HG03457 (cell line): ENCODE results near the gene SLC1A7.
"Not testable (repeated sequence)": the region's sequence is repeated elsewhere in the genome, so short reads cannot be mapped to it uniquely, and the experiment has no call there.

ENCODE experiments used
- ATAC-seq: cut with Tn5 transposase; IDR thresholded peaks from one replicate; pipeline ENCODE4 v1.9.1; 2021; ENCODE audit warnings: moderate number of reproducible peaks; ENCODE audit not compliant: unreplicated experiment

Gene SLC1A7

GRCh38 chr1:53142226-53142853 is at the start of gene SLC1A7:
TSS of gene SLC1A7 (minus strand) at chr1:53142638. CDS start at chr1:53142449, 189 bp downstream.
- ATAC-seq: no peak

- ATAC-seq: no peak
Observed at GRCh38 chr1:53190210-53190611, 47.8 kb upstream of the SLC1A7 start.

DNA sequence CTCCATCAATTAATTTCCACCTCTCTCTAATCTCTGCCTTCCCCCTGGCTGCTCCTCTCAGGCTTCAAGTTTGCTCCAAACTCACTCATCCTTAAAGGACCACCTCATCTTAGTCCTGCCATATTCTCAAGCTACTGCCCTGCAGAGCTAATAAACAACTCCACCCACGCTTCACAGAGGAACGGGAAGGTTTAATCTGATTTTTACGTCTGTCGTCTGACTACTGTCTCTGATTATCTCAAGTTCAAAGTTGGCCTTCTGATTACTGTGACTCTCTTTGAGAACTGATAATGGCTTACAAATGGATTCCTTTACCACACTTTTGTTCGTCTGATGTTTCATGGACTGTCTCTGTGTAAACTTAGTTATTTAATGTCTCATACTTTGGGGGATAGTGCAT is 46.6 kb upstream of the SLC1A7 start:
- no peak for ATAC-seq

- ATAC-seq: no peak
Observed at GRCh38 chr1:53188099-53188498, 45.7 kb upstream of the SLC1A7 start.

- no peak for ATAC-seq
Observed at GRCh38 chr1:53187401-53187800, 45.0 kb upstream of the SLC1A7 start.

DNA sequence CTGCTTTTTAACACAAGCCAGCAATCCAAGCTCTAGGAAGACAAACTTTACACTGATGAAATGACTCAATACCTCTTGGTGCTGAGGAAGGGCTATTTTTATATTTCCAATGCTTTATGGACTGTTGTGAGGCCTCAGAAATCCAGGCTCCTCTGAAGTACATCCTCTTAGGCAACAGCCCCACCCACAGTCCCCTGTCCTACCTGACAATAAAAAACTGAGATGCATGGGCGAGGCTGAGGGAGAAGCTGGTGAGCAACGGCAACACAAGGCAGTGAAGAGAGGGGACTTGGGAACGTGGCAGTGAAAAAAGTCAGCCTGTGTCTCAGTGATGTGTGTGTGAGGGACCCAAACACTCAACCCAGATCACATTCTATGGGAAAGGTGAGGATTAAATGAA is 44.1 kb upstream of the SLC1A7 start:
- no peak for ATAC-seq

- ATAC-seq: not testable (repeated sequence)
Observed at GRCh38 chr1:53185955-53186297, 43.5 kb upstream of the SLC1A7 start.

DNA sequence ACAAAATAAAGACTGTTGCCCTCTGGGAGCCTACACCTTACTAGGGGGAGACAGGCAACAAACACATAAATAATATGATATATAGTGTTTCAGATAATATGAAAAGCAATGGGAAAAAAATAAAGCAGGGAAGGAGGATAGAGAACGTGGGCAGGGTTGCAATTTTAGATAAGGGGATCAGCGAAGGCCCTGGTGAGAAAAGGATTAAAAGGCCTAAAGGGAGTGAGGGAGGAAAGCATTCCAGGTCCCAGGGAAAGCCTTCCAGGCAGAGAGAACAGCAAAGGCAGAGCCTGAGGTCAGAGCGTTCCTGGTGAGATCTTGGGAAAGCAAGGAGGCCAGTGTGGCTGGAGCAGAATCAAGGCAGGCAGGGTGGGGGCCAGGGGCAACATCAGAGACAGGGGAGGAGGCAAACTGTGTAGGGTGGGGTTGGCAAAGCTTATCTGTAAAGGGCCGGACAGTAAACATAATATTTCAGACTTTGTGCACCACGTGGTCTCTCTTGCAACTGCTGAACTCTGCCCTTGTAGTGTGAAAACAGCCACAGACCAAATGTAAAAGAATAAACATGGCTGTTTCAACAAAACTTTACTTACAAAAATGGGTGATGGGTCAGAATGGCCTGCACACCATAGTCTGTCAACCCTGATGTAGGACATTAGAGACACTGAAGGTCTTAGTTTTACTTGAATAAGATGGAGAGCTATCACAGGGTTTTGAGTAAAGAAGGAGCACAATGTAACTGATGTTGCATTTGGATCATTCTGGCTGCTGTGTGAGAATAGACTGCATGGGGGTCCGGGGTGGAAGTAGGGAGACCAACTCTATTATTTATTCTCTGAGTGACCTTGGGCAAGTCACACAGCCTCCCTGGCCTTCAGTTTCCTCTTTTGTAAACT is 40.9 kb upstream of the SLC1A7 start:
- no peak for ATAC-seq

- no peak for ATAC-seq
Observed at GRCh38 chr1:53182716-53183094, 40.3 kb upstream of the SLC1A7 start.

DNA sequence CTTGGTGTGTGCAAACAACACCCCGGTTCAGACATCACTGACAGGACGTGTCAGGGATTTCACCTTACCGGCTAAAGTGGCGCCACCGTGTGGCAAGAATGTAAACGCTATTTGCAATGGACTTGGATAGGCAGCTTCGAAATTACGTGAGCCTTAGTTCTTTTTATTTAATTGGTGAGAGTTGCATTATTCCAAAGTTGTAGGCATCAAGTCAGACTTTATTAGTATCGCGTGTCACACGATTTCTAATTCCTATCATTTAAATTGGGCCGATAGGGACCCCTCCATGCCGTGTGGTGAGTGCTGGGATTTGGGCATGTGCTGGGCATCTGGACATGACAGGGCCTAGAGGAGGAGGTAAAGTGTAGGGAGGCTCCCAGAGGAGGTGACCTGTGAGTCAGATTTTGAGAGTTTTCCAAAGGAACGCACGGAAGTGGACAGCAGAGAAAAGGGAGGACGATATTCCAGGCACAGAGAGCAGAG is 39.7 kb upstream of the SLC1A7 start:
- no peak for ATAC-seq

GRCh38 chr1:53180951-53181350 is 38.5 kb upstream of the SLC1A7 start:
- no peak for ATAC-seq

DNA sequence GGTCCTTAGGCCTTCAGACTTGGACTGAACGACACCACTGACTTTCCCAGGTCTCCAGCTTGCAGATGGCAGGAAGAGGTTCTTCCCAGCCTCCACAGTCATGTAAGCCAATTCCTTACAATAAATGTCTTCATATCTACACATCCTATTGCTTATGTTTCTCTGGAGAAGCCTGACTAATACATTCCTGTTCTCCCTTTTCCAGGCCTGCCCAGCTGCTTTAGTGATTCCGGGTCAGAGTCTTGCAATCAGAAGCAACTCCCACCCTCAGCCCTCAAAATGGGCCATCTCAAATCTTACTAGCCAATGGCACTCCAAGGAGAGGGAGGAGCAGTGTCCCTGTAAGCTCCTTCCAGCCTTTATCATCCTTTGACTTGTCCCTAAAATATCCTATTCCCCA is 37.8 kb upstream of the SLC1A7 start:
- ATAC-seq: no peak

DNA sequence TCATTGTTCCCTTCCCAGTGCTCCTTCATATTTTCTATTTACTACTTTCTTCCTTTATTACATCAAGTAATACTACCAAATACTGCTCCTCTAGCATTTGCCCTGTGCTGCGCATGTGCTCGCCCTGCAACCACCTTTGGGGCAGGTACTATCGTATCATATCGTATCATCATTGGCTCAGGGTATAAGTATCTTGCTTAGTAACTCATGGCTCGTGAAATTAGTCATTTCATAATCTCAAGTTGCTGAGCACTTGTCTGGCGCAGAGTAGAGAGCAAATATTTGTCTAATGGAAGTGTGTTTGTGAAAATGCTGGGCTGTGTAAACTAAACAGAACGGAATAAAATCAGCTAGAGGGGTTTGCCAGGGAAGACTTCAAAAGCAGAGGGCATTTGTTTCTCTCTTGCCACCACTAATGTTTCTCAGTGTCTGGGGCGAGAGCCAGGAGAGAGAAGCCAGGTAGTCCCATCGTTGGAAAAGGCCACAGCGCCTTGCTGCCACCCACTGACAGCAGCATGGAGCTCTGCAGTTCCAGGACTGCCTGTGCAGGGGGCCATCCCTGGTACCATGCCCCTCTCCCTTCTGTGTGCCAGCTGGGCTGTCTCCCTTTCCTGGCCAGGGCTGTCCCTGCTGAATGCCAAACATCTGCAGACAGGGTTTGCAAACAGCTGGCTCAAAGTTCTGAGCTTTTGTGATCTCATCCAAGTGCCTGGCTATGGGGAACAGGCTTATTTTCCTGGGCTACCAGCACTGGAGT is 34.2 kb upstream of the SLC1A7 start:
- no peak for ATAC-seq

GRCh38 chr1:53174971-53175913 is 32.8 kb upstream of the SLC1A7 start:
- no peak for ATAC-seq

GRCh38 chr1:53172426-53173128 is 30.1 kb upstream of the SLC1A7 start:
- no peak for ATAC-seq

DNA sequence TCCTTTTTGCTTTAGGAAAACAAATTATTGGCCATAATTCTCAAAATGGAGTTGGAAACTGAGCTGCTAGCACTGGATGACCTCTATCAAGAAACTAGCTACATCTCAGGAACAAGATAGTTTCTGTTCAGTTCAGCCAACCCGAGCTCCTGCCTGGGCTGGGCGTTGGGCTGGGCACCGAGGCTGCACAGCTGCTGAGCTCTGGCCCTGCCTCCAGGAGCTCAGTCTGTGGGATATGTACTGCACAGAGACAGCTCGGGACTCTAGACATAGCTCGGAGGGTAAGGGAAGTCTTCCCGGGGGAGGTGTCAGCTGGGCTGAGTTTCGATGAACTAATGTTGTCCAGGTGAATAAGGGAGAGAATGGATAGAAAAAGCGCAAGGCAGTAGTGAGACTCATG is 24.5 kb upstream of the SLC1A7 start:
- no peak for ATAC-seq

DNA sequence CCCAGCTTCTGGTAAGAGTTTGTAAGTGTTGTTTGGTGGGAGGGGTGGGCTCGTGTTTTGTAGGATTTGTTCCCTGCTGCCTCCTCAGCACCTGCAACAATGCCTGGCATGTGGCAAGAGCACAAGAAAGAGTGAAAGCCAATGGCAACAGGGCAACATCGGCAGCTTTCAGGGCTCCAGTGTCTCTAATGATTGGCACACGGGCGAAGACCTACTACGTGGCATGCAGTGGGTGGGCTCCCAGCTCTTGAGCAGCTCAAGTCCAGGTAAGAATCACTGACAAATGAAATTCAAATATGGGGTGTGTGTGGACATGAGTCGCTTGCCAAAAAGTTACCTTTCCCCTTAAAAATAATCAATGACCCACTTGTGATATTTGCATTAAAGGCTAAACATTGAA is 23.9 kb upstream of the SLC1A7 start:
- no peak for ATAC-seq

DNA sequence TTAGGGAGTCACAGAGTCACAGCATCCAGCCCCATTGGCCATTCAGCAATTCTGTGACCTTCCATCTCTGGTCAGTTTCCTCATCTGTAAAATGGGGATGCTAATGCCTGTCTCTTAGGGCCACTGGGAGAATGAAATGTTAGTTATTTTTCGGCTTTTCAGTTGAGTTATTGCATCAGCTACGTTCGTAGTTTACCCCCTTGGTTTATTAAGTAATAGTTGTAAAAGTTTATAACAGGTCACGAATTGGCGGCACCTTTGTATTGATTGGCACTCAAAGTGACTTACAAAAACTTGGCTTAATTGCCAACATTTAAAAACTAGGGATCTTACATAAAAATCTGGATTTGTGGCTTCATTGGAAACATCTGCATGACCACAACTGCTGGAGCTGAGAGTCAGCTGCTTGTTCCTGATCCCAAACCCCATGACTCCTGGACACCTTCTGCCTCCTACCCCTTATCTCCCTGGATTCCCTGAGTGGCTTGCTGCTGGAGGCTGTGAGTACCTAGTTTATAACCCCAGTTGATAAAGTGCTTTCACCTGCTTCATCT is 23.0 kb upstream of the SLC1A7 start:
- no peak for ATAC-seq

DNA sequence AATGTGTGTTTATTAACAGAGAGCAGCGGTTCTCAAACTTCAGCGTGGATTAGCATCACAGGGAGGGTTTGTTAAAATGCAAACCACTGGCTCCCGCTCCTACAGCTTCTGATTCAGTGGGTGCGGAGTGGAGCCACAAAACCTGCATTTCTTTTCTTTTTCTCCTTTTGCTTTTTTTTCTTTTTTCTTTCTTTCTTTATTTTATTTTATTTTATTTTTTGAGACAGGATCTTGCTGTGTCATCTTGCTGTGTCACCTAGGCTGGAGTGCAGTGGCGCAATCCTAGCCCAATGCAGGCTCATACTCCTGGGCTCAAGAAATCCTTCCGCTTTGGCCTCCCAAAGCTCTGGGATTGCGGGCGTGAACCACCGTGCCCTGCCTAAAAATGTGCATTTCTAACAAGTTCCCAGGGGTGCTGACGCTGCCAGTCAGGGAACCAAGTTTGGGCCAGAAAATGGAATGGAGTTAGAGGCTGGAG is 20.9 kb upstream of the SLC1A7 start:
- no peak for ATAC-seq
